HG03457 (cell line): ENCODE measurements around the gene UBAC2.

Experiments
- ATAC-seq: cut with Tn5 transposase; IDR thresholded peaks from one replicate; pipeline ENCODE4 v1.9.1; 2021; ENCODE audit warnings: moderate number of reproducible peaks; ENCODE audit not compliant: unreplicated experiment

UBAC2 gene

DNA sequence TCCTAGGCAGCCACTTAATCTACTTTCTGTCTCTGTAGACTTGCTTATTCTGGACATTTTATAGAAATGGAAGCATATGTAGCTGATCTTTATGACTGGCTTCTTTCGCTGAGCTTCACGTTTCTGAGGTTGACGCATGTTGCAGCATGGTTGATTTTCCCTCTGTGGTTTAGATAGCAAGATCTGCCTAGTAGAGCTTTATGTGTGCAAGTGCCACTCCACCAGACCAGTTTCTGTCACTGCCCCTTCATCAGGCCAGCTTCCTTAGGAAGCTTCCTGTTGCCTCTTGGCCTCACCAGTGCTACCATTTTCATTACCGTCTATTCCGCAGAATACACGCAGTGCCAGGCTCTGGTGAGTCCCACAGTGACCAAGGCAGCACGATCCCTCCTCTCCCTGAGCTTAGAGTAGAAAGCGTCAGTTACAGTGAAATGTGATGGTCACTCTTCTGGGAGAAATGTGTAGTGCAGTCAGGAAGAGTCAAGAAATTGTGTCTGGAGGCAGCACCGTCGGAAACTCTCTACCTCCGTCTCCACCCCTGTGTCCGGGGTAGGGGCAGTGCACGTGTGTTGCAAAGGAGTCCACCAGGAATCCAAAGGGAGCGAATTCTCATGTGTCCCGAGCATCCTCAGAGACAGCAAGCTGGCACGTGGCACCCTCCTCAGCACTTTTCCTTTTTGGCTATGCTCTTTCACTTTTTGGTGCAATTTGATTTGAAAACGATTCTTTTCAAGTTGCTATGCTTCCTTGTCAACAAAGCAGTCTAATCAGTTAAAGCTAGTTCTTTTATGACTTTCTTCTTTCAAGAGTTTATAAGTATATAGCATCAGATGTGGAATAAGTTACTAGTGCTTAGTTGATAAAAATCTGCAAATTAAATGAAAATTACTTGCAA is 151.9 kb downstream of the UBAC2 start:
- no peak for ATAC-seq

DNA sequence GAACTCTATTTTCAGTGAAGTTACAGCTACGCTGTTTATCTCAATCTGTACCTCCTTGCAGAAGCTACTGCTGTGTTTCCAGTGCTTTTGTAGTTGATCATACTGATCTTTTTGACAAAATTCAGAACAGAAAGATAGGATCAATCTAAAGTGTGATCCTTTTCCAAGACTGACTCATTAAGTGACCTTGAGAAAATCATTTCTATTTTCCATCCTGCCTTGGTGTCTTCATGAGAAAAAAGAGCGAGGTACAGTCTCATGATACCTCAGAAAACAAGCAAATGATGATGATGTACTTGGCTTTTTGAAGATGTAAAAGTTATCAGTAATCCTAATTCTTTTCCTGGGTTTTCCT is 152.6 kb downstream of the UBAC2 start:
- ATAC-seq = no peak

DNA sequence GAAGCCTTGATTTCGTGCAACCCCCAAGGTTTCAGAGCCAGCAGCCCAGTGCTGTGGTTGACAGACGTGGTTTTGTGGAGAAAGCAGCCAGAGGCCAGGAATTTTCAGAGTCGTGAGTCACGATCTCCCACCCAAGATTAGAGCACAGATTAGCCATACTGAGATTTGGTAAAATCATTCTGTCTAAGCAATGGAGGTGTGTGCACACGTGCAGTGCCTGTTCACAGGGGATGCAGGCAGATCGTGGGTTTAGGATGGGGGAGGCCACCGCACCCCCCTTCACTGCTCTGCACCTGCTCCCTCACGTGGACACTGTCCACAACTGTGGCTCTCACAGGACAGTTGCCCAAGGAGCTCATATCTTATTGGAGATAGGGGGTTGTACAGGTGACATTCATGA is 153.2 kb downstream of the UBAC2 start:
- no peak for ATAC-seq

DNA sequence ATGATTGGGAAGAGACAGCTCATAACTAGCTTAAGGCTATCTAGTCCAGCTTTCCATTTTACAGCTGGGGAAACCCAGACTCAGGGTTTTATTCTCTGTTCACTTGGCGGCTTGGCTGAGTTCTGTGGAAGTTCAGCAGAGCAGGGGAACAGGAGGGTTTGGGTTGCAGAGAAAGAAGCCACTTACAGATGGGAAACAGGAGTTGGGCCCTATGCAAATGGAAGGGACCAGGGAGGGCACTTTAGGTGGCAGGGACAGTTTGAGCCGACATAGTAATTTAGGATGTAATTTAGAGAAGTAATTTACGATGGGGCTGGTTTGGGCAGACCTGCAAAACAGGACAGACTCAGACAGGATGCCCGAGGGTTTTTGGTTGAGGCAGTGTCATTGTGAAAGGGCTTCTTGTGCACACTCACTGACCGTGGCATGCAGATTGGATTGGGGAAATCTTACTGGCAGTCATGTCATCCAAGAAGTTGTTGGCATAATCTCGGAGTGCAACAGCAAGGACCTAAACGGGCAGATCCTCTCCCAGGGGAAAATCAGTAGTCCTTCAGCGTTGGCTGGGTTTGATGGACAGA is 153.8 kb downstream of the UBAC2 start:
- no peak for ATAC-seq

DNA sequence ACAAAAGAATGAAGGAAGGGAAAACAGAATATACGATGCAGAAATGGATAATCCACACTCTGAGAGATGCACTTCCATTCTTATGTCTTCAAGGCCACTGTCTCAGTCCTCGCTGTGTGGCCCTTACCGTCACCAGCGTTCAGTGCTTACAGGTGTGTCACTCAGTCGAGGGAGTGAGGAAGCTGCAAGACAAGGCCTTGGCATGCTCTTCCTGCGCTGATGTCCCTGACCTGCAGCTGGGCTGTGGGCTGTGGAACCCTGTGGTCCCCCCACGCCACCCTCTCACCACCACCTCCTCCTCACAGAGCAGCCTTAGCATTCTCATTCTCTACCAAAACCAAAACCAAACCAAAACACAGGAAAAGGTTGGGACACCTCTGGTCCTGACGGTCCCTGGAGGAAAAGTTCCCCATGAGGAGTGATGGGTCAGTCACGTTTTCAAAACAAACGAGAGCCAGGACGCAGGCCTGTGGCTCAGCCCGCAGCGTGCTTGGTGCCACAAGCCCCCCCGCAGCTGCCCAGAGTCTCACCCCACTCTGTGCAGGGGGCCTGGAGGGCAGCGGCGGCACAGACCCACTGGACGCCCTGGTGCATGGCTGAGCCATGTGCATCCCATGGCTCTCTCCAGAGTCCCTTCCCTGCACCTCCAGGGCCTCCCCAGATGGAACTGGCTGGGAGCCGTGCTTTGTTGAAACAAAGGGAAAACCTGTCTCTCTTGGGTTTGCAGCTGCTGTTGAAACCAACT is 154.8 kb downstream of the UBAC2 start:
- no peak for ATAC-seq

DNA sequence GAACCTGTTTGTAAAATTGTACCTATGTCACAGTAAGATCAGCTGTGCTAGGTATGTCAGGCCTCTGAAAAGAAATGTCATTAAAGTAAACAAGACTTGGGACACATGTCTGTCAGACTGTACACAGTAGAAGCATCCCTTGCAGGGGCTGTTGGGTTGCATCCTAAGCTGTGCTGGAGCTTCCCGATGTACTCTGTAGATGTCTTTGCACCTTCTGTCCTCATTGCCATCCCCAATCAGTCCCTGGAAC is 155.3 kb downstream of the UBAC2 start:
- ATAC-seq = no peak

DNA sequence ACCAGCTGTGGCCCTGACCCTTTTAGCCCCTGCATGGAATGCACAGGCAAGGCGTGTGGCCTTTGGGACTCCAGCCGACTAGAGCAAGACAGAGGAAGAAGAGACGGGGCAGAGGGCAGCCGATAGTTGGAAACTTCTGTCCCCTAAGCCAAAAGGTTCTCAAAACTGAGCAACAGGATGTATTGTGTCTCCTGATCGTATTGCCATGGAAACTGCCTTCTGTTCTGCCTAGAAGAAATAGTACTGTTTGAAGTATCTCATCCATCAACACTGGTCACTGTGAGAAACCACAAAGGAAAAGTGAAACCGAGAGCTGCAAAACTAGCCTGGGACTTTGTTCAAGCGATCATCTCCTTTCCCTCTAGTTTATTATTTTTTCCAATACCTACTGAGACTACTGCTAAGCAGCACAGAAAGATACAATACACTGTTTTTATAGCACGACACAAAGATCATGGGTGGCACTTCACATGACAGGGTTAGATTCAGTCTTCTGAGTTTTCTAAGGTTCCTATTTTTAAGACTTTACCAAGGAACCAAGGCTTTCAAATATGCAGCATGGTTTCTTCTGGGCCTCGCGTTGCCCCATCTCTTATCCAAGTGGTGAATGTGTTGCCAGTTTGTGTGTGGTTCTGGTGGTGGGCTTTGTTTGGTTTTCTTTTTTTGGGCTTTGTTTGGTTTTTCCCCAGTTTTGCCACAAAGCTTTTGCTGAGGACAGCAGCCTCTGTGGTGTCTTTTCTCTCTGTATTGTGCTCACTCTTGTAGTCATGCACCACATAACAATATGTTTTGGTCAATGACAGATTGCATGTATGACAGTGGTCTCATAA is 155.8 kb downstream of the UBAC2 start:
- ATAC-seq = peak; percentile 49

DNA sequence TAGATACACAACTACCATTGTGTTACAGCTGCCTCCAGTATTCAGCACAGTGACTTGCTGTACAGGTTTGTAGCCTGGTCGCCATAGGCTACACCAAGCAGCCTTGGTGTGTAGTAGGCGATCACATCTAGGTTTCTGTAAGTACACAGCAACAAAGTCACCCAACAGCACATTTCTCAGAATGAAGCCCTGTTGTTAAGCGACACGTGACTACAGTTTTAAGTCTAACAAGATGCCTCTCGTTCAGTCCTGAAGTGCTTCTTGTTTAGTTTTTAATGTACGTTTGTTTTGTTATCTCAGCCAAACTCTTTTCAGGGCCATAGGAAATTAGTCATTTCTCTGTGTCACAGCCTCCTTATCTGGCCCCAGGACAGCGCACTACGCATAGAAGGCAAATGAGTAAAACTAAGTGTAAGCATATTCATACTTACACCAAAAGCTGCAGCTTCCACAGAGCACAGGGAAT is 156.5 kb downstream of the UBAC2 start:
- peak; percentile 8 for ATAC-seq

DNA sequence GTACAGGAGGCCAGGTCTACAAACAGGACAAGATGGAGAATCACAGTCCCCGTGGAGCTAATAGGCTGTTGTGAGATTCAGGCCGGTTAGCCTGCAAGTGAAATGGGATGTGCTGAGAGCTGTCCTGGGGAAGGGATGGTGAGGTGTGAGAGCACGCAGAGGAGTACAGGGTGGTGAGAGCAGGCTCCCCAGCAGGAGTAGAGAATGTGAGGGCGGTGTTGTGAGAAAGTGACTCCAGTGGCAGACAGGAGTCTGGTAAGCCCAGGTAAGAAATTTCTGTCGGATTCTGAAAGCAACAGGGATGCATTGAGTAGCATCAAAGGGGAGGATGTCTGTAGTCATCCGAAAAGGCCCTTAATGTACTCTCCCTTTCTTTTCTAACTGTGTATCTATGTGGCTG is 157.3 kb downstream of the UBAC2 start:
- ATAC-seq = no peak

DNA sequence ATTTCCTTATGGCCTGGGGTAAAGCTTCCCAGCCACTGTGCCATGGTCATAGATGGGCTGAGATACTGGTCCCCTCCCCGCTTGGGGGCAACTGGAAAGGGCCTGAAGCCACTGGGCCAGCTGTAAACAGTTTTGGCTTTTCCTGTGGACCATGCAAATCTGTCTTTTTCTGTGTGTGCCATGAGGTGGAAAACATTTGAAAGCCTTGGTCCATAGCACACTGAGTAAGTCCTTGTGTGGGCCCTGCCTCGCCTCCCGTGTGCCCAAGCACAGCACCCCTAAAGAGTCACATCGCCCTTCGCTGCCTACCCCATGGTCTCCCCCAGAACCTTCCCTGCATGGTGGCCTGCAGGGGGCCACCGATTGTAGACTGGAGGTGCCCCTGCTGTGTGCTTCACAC is 158.9 kb downstream of the UBAC2 start:
- ATAC-seq = no peak

DNA sequence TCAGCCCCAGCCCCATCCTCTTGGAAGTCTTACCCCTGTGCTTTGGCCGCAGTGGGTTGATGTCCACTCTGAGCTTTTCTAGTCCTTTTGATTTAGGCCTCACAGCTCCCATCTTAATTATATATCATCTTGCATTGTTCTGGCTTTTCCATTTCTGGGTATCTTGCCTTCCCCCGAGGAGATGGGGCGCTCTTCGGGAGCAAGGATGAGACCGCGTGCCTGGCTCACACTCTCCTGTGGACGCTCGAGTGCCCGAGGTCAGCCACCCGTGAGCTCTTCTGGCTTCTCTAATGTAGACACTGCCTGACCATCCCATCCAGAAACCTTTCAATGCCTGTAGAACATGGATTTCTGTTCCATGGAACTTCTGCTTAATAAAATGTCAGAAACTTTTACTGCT is 160.0 kb downstream of the UBAC2 start:
- ATAC-seq = no peak

DNA sequence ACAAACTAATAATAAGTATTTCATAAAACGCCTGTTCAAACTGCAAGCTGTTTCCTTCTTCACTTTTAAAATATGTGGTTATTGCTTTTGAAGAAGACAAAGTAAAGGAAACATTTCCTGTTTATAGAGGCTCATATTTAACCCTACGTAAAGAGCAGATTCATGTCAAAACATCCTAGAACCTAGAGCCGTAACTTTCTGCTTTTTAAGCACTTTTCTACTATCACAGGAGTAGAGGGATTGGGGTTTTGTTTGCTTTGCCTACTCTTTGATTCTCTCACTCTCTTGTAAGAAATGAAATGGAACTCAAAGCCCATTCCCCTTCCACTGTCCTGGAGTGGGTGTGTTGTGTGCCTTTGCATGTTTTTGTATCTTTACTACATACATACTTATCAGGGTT is 160.5 kb downstream of the UBAC2 start:
- no peak for ATAC-seq

DNA sequence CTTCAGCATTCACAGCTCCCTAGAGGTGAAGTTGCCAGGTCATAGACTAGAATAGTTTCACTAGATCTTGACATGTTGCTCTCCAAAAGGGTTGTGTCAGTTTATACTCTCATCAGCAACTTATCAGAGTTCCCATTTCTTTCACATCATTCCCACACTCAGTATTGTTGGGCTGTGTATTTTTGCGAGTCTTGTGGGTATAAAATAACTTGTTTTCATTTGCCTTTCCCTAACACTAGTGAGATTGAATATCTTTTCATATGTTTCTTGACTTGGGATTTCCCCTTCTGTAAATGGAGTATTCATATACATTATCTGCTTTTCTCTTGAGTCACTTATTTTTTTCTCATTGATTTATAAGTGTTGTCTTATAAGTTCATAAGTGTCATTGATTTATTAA is 161.7 kb downstream of the UBAC2 start:
- no peak for ATAC-seq

DNA sequence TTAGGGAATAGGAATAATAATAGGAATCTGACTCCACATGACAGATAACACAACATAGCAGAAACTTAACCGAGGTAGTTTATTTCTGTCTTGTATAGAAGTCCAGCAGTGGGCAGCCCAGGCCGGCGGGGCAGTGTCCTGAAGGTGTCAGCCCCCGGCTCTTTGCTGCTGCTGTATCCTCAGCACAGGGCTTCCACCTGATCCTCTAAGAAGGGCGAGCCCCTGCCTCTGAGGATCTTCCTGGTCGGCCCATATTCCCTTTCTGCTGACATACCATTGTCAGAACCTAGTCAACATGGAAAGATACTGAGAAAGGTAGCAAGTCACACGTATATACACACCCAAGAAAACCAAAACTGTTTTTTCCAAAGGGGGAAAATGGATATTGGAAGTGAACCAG is 162.7 kb downstream of the UBAC2 start:
- no peak for ATAC-seq

DNA sequence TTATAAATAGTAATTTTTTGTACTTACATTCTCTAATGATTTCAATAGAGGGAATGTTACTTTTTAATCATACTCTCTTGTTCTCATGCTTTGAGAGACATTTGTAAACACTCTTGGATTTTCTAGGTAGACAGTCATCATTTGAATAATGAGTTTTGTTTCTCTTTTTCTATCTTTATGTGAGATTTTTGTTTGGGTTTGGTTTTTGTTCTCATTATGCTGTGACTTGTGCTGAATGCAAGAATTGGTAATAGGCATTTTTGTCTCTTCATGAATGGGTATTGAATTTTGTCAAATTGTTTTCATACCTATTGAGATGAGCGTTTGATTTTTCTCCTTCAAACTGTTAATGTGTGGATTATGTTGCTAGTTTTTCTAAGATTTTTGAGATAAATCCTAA is 163.3 kb downstream of the UBAC2 start:
- no peak for ATAC-seq

DNA sequence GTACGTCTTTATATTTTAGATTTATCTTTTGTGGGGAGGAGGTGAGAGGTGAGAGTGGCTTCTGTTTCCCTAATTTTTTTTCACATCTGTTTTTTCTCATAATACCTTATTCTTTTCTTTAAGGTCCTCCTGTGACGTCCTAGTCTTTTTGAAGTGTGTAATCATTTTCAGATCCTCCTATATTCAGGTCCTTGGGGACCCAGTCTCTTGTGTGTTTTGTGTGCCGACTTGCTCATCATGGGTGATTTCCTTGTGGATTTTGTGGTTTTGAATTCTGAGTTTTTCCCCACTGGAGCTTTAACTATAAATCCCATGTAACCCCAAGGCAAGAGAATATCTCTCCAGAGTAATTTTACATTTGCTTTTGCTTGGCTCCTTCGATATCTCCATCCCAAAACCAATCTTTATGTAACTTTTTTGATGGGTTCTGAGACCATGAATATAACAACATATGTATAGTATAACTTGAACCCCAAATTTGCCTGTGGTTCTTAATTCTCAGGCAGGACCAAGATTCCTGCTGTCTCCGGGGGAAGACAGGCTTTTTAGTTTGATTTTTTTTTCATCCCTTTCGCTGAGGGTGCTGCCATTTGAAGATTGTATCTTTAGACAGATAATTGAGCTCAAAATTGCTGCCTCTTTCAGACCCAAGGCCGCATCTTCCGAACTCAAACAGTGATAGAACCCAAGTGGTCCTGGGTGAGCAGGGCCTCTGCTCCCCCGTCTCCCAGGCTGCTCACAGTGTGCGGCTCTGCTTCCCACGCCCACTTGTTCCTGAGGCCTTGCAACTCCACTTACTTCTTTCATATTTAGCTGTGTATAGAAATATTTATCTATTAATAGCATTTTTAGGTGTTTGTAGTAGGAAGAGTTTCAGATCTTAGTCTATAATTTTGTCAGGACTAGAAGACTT is 165.7 kb downstream of the UBAC2 start:
- no peak for ATAC-seq

DNA sequence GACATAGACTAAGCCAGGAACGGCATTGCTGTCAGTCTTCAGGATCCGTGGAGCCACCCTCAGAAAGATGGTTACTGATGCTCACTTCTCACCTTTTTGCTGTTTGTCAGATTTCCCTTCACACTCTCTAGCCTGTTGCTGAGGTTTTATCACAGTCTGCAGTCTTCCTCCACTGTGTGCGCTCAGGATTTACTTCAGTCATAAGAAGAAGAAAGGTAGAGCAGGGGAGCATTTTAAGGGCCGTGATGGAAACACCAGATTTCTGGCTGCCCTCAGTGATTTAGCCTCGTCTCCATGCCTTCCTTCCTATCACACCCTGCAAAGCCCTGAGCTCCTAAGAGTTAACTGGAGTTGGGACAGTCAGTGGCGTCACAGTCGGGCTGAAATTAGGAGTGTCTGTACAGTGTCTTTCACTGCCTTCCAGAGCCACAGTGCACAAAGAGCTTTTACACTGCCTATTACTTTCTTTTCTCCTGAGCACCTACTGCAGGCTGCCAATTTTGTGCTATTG is 166.5 kb downstream of the UBAC2 start:
- ATAC-seq = no peak

DNA sequence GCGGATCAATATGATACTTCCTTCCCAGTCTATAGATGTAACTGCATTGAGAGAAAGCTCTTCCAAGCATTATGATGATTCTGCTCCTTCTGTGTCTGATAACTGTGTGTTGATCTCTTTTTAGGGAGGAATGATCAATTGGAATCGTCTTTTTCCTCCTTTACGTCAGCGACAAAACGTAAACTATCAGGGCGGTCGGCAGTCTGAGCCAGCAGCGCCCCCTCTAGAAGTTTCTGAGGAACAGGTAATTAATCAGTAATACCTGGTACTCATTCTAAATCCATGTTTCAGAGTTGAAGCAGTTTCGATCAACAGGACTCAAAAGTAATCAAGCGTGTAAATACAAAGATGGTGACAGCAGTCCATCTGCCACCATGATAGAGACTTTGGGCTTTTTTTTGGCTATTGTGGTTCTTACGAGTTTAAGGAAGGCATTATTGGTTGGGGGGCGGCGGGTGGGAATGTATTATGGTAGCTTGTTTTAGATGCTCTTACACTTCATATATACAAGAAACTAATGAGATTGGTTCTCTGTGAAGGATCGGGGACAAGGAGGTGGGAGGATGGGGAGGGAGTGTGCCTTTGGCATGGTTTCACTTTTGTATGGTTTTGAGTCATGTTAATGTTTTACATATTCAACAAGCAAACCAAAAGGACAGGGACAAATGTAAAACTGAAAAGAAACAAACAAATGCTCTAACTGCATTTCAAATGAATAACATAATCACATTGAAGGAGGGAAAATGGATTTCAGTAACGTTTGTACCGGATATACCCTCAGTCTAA is 167.2 kb downstream of the UBAC2 start:
- ATAC-seq = no peak
